ENCODE data around the gene TRMT6.

Gene TRMT6, protein sequence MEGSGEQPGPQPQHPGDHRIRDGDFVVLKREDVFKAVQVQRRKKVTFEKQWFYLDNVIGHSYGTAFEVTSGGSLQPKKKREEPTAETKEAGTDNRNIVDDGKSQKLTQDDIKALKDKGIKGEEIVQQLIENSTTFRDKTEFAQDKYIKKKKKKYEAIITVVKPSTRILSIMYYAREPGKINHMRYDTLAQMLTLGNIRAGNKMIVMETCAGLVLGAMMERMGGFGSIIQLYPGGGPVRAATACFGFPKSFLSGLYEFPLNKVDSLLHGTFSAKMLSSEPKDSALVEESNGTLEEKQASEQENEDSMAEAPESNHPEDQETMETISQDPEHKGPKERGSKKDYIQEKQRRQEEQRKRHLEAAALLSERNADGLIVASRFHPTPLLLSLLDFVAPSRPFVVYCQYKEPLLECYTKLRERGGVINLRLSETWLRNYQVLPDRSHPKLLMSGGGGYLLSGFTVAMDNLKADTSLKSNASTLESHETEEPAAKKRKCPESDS

DNA sequence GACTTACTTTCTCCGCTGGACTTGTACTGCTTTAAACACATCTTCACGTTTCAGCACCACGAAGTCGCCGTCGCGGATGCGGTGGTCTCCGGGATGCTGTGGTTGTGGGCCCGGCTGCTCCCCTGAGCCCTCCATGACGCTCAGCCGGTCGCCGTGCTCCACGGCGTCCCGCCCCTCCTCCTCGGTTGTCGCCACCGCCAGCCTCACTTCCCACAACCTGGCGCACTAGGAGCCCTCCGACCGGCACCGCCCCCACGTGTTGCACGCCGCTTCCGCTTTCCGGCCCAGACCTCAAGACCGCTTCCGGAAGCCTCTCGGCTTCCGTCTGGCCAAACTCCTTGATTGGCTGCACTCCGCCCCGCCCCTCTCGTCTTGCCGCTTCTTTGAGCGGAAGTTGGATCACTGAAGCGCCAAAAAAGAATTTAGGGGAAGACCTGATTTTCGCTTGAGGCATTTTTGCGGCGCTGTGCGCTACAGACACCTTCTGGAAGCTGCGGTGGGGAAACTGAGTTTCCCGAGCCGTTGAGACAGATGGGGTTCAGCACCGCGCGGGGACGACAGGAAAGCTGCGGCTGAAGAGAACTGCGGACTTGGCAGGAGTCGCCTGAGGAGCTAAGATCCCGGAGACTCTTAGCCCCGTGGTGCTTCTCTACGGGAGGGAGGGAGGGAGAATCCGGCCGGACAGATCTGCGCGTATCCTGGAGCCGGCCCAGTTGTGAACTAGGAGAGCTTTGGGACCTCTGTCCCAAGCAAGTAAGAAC, at the start of gene TRMT6, which contains the start of gene MCM8:
TRMT6 (minus strand) TSS at position 263 of the 761 bp plus-strand sequence; CDS start at position 135, 128 bp downstream.
MCM8 (plus strand) TSS at position 382 of the 761 bp plus-strand sequence. CDS start 1,364 bp downstream, outside the sequence.
- DNase-seq: peak; percentile 89 to 96

DNA sequence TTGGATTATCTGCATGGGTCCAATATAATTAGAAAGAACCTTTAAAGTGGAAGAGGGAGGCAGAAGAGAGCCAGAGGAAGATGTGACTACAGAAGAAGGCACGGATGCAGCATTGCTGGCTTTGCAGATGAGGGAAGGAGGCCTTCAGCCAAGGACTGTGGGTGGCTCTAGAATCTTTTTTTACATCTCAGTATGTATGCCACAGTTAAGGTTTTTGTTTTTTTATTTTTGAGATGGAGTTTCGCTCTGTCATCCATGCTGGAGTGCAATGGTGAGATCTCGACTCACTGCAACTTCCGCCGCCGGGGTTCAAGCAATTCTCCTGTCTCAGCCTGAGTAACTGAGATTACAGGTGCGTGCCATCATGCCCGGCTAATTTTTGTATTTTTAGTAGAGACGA, 49.5 kb upstream of the TRMT6 start:
- DNase-seq: no peak

DNA sequence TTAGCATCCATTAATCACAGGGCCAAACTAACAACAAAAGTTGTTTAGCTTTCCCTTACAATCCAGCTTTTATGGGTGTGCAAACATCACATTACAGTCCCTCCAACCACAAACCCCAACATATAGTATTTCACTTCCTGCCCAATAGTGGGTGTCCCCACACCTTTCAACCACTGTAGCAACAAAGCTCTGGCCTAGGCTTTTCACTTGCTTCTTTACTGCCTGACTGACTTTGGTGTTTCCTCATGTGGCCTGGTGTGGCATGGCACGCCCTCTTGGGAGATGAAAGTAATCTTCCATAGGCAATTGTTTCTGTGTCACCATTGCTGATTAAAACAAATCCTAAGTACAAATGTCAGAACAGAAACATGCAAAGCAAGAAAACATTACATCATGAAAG, 46.4 kb upstream of the TRMT6 start:
- DNase-seq: no peak

DNA sequence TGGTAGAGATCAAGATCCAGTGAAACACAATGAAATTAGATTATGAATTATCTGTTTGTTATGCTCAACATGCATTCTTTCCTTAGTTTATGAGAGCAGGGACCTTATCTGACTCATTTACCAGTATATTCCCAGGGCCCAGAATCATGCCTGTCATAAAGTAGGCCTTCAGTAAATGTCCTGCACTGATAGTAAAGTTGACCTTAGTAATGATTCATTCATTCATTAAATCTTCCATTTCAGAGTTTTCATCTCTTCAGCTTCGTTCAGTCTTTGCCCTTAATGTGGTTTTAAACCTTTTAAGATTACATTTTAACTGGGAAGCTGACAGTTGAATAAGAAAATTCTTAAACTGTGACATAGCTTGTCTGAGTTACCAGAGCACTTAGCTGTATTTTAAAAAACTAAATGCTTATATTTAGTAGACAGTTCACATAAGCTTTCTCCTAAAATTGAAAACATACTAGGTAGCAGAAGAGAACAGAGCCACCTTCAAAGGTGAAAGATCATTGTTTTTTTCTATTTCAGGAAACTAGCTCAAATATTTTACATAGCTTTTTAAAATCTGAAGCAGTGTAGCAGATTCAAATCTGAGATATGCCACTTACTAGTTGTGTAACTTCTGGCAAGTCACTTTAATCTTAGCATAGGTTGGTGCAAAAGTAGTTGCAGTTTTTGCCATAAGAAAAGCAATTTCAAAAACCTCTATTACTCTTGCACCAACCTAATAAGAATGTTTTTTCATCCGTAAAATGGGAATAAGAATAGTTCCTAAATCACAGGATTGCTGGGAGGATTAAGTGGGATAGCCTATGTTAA, 41.5 kb upstream of the TRMT6 start:
- DNase-seq: no peak

DNA sequence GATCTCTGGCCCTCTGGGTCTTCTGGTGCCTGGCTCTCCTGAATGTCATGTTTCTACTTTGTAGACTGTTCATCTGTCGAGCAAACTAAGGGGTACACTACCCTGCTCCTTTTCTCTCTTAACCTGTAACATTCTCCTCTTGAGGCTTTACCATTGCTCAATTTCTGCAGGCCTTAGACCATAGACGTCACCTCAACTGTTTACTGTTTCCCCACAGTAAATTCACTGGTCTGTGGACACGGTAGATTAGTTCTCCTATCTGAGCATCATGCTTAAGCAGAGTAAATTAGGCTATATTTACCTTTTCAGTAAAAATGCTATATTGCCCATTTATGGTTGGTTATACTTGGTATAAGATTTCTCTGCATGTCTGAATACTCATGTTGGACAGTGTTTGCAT, 40.6 kb upstream of the TRMT6 start:
- no peak for DNase-seq

DNA sequence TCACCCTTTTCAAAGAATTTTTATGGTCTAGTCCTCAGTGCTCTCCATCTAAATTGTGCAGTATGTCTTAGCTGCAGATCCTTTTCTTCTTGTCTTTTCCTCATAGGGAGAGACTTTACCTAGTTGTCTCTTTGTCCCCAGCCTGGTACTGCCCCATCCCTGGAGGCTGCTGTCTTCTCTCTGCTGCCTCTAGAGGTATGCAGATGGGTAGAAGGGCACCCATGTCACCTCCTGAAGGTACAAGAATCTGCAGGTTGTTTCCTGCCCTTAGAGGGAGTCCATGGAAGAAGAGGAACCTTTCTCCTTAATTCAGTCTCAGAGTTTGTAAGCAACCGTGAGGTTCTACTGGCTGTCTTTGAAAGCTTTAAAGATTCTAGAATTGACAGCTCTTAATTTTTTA, 39.2 kb upstream of the TRMT6 start:
- DNase-seq: no peak

DNA sequence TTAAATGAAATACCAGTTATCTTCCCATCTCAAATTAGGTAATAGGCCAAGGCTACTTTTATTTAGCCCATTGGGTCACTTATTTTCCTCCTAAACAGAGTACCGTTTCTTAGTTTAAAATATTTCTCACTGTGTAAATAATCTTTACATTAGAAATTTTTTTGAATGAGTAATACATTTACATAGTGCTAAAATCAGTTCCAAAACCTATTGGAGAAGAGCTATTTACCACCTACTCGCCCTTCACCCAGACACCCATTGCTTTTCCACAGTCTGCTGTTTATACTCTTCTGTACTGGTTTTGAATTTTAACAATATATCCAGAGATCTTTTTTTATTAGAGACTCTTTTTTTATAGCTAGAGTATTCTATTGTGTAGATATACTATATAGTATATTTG, 37.0 kb upstream of the TRMT6 start:
- DNase-seq: no peak

DNA sequence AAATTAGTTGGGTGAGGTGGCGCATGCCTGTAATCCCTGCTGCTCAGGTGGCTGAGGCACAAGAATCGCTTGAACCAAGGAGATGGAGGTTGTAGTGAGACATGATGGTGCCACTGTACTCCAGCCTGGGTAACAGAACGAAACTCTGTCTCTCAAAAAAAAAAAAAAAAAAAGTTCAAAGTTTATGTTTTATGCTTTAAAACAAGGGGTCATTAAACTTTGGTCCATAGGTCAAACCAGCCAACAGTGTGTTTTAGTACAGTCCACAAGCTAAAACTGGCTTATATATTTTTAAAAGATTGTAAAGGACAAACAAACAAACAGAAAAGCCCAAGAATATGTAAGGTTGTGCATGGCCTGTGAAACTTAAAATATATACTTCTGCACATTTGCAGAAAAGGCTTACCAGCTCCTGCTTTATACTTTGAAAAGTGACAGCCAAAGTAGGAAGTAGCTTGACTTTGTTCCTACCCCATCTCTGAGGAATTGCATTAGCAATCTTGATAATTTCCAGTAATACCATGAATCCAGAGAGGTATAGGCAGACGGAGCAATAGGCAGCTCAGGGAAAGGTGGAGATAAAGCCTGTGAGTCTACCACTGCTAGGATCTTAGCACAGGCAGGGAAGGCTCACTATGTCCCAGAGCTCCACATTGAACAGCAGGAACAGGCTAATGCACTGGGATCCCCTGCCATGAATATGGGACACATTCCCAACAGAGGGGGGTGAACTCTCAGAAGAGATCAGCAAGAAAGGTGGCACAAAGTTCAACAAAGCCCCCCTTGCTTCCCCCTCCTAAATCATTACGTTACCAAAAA, 30.6 kb upstream of the TRMT6 start:
- DNase-seq: no peak

DNA sequence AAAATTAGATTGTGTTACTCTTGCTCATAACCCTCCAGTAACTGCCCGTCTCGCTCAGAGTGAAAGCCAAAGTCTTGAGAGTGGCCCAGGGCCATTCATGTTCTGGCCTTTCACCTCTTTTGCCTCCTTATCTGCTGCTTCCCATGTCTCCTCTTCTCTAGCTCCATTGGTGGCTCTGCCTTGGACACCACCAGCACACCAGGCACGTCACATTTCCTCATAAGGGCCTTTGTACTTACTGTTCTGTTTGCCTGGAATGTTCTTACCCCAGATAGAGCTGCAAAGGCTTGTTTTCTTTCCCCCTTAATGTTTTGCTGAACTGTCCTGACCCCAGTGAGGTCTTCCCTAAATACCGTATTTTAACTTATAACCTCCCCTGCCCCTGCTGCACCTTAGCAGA, 29.5 kb upstream of the TRMT6 start:
- no peak for DNase-seq

DNA sequence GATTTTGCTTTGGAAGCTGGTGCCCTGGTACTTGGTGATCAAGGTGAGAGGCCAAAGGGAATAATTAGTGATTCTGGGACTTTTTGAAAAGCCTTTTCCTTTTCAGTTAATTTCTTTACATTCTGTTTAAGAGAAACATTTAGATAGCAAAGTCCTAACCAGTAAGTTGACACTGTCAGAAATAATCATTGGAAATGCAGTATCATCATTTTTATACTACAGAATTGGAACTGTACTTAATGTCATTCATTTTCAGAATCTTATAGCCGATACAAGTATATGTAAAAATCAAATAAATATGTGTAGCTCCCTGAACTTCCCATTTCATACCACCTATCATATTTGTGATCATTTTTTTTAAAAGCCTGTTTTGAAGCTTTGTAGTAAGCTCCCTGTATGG, 27.6 kb upstream of the TRMT6 start:
- DNase-seq: no peak

DNA sequence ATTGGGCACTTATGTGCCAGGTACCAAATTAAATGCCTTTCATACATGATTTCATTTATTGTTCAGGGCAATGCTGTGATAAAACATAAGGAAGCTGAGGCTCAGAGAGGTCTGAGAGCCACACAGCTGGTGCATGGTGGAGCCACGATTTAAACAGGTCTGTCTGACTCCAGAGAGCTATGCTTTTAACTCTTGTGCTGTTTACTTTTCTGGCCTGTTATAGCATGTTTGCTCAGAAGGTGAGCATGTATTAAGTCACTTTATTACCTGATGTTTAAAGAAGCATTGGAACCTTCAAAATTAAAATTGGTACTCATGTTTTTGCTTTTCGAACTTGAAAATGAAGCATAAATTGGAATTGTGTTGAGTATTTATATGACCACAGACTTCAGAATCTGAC, 26.9 kb upstream of the TRMT6 start:
- DNase-seq: no peak

DNA sequence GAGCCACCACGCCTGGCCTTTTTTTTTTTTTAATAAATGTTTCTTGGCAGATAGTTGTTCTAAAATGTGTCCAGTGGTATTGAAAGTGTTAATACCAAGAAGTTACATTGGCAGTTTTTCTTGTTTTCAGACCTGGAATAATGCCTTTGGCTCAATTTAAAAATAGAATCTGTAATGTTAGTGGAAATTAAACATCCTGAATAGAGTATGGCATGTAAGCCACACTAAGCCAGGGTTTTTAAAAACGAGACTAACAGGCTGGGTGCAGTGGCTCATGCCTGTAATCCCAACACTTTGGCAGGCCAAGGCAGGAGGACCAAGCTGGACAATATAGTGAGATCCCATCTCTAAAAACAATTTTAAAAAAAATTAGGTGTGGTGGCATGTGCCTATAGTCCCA, 25.4 kb upstream of the TRMT6 start:
- no peak for DNase-seq

DNA sequence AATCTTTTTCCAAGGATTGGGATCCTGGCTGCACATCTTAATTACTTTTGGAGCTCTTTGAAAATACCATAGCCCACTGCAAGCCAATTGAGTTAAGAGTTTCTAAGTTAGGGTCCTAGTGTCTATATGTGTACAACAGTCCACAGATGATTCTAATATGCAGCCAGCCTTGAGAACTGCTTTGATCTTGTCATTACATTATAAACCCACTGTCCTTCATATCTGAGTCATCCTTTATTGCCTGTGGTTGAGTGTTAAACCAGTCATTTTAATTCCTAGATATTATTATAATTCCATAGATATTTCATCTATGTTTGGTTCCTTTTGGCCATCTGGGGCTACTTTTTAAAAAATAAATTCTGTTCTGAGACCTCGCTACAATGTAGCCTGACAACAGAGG, 24.2 kb upstream of the TRMT6 start:
- no peak for DNase-seq

DNA sequence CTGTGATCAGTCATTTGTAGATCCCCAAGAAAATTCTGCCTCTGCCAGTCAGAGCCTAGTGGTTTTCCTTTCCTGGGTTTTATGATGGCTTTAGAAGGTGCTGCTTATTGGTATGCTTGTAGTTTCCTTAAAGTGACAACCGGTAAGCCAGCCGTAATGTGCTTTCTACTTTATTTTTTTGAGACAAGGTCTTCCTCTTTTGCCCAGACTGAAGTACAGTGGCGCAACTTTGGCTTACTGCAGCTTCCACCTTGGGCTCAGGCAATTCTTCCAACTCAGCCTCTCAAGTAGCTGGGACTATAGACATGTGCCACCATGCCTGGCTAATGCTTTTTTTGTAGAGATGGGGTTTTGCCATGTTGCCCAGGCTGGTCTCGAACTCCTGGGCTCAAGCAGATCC, 23.6 kb upstream of the TRMT6 start:
- DNase-seq: no peak

DNA sequence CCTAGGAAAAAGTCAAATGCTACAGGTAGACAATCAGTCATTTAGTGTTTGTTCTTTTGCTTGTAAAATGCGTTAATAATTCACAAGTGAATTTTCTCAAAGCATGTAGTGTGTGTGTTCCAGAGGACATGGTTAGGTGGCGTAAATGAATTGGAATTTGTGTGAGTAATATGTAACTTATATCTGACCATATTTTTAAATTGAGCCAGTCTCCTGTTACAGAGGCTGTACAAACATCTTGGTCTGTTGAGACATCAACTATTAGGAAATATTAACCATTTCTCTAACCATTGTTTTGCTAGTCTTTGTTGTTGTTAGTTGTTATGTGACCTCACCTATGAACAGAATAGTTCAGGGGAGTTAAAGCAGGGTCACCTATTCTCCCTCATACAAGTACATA, 22.8 kb upstream of the TRMT6 start:
- no peak for DNase-seq

DNA sequence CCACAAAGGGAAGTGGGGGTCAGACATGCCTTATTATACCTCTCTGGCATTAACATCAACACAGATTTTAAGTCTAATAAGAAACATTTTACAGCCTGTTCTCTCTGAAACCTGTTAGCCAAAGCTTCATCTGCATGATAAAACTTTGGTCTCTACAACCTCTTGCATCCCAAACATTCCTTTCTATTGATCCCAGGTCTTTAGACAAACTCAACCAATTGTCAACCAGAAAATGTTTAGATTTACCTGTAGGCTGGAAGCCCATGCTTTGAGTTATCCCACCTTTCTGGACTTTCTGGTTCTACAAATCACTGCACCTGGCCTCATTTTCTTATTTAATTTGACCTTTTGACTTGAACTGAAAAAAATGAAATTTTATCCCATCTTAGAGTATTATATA, 20.9 kb upstream of the TRMT6 start:
- DNase-seq: no peak

DNA sequence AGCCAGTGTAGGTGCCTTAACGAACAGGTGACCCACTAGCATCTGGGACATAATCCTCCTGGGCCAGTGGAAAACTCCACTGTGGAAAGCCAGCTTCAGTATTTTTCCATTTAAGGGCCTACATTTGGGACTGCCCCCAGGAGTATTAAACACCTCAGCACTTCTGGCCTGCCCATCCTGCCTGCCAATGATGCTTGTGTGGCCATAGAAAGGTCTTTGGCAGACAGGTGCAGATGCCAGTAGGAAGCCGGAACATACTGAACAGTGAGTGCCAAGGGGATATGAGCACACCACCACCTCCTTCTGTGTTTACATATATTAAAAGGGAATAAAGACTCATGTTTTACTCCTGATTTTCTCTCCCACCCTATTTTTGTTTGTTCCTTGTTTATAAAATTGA, 20.0 kb upstream of the TRMT6 start:
- no peak for DNase-seq

DNA sequence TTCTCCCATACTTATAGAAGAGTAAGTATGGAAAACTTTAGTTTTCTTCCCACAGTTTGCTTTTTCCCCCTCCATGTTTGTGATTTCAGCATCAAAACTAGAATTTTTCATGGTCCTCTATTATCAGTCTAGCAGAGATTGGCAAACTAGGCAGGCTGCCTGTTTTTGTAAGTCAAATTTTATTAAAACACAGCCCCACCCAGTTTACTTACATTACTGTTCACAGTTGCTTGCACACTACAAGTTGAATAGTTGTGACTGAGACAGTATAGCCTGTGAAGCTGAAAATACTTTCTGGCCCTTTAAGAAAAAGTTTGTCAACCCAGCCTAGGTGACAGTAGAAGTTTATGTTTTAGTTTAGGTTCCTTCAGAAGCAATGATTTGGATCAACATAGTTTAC, 19.6 kb upstream of the TRMT6 start:
- no peak for DNase-seq

DNA sequence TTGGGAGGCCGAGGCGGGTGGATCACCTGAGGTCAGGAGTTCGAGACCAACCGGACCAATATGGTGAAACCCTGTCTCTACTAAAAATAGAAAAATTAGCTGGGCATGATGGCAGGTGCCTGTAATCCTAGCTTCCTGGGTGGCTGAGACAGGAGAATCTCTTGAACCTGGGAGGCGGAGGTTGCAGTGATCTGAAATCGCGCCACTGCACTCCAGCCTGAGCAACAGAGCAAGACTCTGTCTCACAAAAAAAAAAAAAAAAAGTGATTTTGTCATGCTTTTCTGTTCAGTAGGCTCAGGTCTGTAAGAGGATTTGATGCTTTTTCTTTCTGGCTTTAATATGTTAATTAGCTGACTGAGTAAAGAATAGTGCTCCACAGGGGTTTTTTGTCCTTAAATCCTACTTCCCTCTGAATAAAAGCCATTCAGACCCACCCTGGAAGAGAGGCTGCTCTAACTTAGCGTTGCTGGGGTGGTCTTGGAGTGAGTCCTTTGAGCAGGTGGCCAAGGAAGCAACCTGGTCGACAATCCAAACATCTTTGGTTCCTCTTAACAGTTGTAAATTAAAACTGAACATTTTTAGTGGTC, 19.1 kb upstream of the TRMT6 start:
- no peak for DNase-seq

DNA sequence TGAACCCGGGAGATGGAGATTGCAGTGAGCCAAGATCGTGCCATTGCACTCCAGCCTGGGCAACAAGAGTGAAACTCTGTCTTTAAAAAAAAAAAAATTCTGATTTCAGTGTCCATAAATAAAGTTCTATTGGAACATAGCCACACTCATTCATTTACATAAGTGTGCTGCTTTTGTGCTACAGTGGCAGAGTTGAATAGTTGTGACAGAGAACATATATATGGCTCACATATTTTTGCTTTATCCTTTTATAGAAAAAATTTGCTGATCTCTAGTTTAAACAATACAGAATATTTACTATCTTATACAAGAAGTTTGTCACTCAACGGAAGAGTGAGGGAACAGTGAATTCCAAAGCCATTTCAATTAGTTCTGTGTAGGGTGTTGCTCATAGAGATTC, 18.1 kb upstream of the TRMT6 start:
- DNase-seq: no peak

DNA sequence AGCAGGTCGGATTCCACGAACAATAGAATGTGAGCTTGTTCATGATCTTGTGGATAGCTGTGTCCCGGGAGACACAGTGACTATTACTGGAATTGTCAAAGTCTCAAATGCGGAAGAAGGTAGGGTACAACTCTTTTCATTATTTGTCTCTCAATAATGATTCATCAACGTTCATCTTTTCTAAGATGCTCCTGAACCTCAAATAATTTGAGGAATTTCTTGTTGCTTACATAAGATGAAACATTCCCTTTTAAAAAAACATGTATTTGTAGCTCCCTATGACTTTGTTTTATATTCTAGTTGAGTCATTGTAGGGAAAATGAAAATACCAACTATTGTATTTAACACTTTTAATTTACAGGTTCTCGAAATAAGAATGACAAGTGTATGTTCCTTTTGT, 17.1 kb upstream of the TRMT6 start:
- DNase-seq: no peak

DNA sequence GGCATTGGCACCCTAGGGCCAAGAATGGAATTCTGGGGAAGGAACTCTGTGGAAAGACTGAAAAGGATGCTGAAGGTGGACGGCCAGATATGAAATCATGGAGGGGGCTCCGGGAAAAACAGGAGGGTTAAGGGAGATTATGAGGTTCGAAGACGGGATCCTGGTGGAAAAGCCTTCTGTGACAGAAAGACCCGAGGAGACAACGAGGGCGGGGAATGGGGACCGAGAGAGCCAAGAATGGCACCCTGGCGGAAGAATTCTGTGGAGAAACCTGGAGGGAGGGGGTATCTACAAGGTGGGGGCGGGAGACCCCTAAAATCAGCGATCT, 426 bp downstream of the TRMT6 start:
- no peak for DNase-seq

Data from NCI-H187 (cell line).